ENCODE data around the gene PPP6R1. TPM values are rescaled to one million over a fixed set of nuclear protein-coding genes. Genes with fewer than 3 reads are reported as not detected.

PPP6R1 gene
- total and polyA plus RNA-seq, 2 of the 13 experiments (the other 11 are each of a cell fraction or from before 2014, with no cell fraction given), result 25.8 to 54.0 TPM

- peaks cover 54 to 88% of the 10 kb centered on the region in 2 experiments for H3K36me3 ChIP-seq (replicated peaks in 1 of 2; ENCODE audit: control insufficient read depth in 1 of 2, insufficient read depth in 2 of 2, low read length in 2 of 2)
- no peaks in the 10 kb centered on the region for H3K79me2 ChIP-seq (ENCODE audit: insufficient read depth, low read length)
- FAIRE-seq (no peak), ATAC-seq (no peak), DNase-seq (ENCODE audit: low spot score) (no peak)
- CTCF ChIA-PET (ENCODE audit: low intra/inter-chr PET ratio, low total read pairs), result no interaction called here
- no peaks in the 10 kb centered on the region for H4K20me1 ChIP-seq (ENCODE audit: insufficient read depth, low read length)
- H3K9me3 ChIP-seq (ENCODE audit: low read length), result no peaks in the 10 kb centered on the region
- intact Hi-C loops (cut with micrococcal nuclease; ENCODE audit: unreplicated experiment) (no loop called here), in situ Hi-C loops (cut with HindIII; ENCODE audit: extremely low pct_ligation_motif_present, low pct_unique_long_range_greater_than_20kb) (no loop called here)
- no peak overlapping the region for H2AFZ ChIP-seq (ENCODE audit: low read length)
- no TSS peak for BruUV-seq (replicated peaks)
- TF ChIP-seq AGO2 (optimal IDR thresholded peaks at IDR 0.05; ENCODE audit: low read depth, low read length), result peak; percentile 60
- no peak for TF ChIP-seq TEF (CRISPR knock-in tag; IDR thresholded peaks at IDR 0.05)
- no peak for TF ChIP-seq KAT8 (CRISPR knock-in tag; IDR thresholded peaks at IDR 0.05)
- TF ChIP-seq HIVEP1 (CRISPR knock-in tag; IDR thresholded peaks at IDR 0.05), result no peak
- TF ChIP-seq SUZ12 (IDR thresholded peaks at IDR 0.05; ENCODE audit: low read depth, low read length), result no peak
- no peak for TF ChIP-seq ZNF646 (CRISPR knock-in tag; IDR thresholded peaks at IDR 0.05)
- TF ChIP-seq SALL2 (CRISPR knock-in tag; IDR thresholded peaks at IDR 0.05), result no peak
- no peak for TF ChIP-seq ZNF552 (CRISPR knock-in tag; IDR thresholded peaks at IDR 0.05; ENCODE audit: borderline replicate concordance)
- no peak for TF ChIP-seq BRF2 (CRISPR knock-in tag; IDR thresholded peaks at IDR 0.05)
- H3K4me3 ChIP-seq (replicated peaks in 1 of 3; ENCODE audit: insufficient read depth in 1 of 3, low read depth in 2 of 3, low read length in 3 of 3), result no peak overlapping the region
- no peak overlapping the region for H3K9ac ChIP-seq (ENCODE audit: insufficient read depth, low read depth, low read length)
- no peak overlapping the region for H3K27ac ChIP-seq (ENCODE audit: extremely low read length, insufficient read depth, low read length)
- 98% methylated on average over 17 of the region's 37 CpGs for WGBS (ENCODE audit: low lambda C conversion rate)
- no peaks in the 10 kb centered on the region for H3K4me1 ChIP-seq (ENCODE audit: insufficient read depth, low read length)
- no peak overlapping the region for H3K4me2 ChIP-seq (ENCODE audit: low read depth, low read length)
- POLR2A ChIA-PET, result interaction anchor here (1.3 kb wide), 1 partner anchor 16 kb away, joined by 3 read pairs; no protein-coding TSS in a partner anchor
- H3K27me3 ChIP-seq (ENCODE audit: control insufficient read depth in 1 of 2, insufficient read depth in 2 of 2, low read length in 2 of 2), result no peaks in the 10 kb centered on the region
These were observed 17.5 kb downstream of the PPP6R1 start for GRCh38 chr19:55241143-55241934.
